ENCODE data around the gene LRMDA.
"Not testable (repeated sequence)": the region's sequence is repeated elsewhere in the genome, so short reads cannot be mapped to it uniquely, and the experiment has no call there.

LRMDA gene

DNA sequence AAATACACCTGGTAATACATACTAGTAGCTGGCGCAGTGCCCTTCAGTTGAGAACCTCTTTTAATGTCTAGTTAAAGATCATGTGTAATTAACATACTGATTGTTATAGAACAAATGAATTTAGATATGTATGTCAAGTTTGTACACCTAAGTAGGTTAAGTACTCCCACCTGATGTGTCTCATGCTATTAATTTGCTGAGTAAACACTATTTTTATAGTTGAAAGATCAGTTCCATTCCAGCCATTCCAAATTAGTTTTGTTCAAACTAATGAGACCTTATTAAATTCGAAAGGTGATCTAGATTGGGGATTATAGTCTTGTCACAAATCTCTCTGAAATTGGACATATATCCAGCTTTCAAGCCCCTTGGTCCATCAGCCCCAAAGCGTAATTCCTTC, 710.0 kb downstream of the LRMDA start (continued):
- no peak for TF ChIP-seq ZNF518A (tag by site-specific recombination; conservative IDR thresholded peaks at IDR 0.05; ENCODE audit: low read depth)
- TF ChIP-seq SCRT1 (tag by site-specific recombination; IDR thresholded peaks at IDR 0.05; ENCODE audit: borderline replicate concordance): no peak

GRCh38 chr10:76148217-76148616, 716.8 kb downstream of the LRMDA start:
- H3K4me3 ChIP-seq (ENCODE audit: low read depth, low read length); POLR2A ChIA-PET; H3K27ac ChIP-seq (ENCODE audit: extremely low read depth, low read depth, low read length); H3K4me1 ChIP-seq (ENCODE audit: control insufficient read depth, insufficient read depth, low read length); H3K9me3 ChIP-seq (ENCODE audit: control insufficient read depth, insufficient read depth, low read depth, low read length); CTCF ChIA-PET; H3K36me3 ChIP-seq (ENCODE audit: control insufficient read depth in 2 of 2, insufficient read depth in 1 of 2, low read length in 2 of 2): not testable (repeated sequence)

DNA sequence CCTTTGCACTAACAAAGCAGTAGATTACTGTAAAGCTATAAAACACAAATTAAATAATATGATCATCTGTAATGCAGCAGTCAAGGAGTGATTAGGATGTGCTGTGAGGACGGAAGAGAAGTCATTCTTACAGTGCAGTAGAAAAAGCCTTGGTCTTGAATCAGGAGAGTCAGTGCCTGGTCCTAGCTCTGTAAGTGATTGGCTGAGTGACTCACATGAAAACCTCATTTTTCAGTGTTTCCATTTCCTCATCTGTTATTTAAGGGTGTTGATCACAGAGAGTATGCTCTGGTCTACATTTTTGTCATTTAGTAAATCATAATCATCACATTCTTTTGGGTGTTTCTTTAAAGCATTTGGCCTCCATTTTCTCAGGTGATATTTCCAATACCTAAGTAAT, 717.8 kb downstream of the LRMDA start:
- H3K4me1 ChIP-seq (ENCODE audit: control insufficient read depth, insufficient read depth, low read length): no peaks in the 10 kb centered on the region
- TF ChIP-seq SCRT1 (tag by site-specific recombination; IDR thresholded peaks at IDR 0.05; ENCODE audit: borderline replicate concordance) (no peak), SP7 (tag by site-specific recombination; IDR thresholded peaks at IDR 0.05) (no peak), ZNF48 (tag by site-specific recombination; IDR thresholded peaks at IDR 0.05) (no peak), ZNF133 (tag by site-specific recombination; IDR thresholded peaks at IDR 0.05) (no peak), ZNF529 (tag by site-specific recombination; IDR thresholded peaks at IDR 0.05; ENCODE audit: insufficient replicate concordance) (no peak), ZNF239 (tag by site-specific recombination; IDR thresholded peaks at IDR 0.05) (no peak), BCL11B (tag by site-specific recombination; IDR thresholded peaks at IDR 0.05; ENCODE audit: low read depth) (no peak), ZNF112 (tag by site-specific recombination; IDR thresholded peaks at IDR 0.05) (no peak), ZNF221 (tag by site-specific recombination; IDR thresholded peaks at IDR 0.05; ENCODE audit: borderline replicate concordance) (no peak), OVOL3 (tag by site-specific recombination; IDR thresholded peaks at IDR 0.05) (no peak), ZSCAN23 (tag by site-specific recombination; IDR thresholded peaks at IDR 0.05) (no peak), ZNF146 (tag by site-specific recombination; IDR thresholded peaks at IDR 0.05) (no peak), ZNF292 (tag by site-specific recombination; IDR thresholded peaks at IDR 0.05; ENCODE audit: borderline replicate concordance, low read depth) (no peak), ZBTB17 (tag by site-specific recombination; IDR thresholded peaks at IDR 0.05) (no peak), ZNF843 (tag by site-specific recombination; IDR thresholded peaks at IDR 0.05) (no peak)
- TF ChIP-seq, protein P1, sequence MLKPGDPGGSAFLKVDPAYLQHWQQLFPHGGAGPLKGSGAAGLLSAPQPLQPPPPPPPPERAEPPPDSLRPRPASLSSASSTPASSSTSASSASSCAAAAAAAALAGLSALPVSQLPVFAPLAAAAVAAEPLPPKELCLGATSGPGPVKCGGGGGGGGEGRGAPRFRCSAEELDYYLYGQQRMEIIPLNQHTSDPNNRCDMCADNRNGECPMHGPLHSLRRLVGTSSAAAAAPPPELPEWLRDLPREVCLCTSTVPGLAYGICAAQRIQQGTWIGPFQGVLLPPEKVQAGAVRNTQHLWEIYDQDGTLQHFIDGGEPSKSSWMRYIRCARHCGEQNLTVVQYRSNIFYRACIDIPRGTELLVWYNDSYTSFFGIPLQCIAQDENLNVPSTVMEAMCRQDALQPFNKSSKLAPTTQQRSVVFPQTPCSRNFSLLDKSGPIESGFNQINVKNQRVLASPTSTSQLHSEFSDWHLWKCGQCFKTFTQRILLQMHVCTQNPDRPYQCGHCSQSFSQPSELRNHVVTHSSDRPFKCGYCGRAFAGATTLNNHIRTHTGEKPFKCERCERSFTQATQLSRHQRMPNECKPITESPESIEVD (tag by site-specific recombination; IDR thresholded peaks at IDR 0.05): no peak
- no peak overlapping the region for H3K4me3 ChIP-seq (ENCODE audit: low read depth, low read length)
- ChIA-PET POLR2A (no interaction called here), CTCF (no interaction called here)
- no peaks in the 10 kb centered on the region for H3K36me3 ChIP-seq (ENCODE audit: control insufficient read depth in 2 of 2, insufficient read depth in 1 of 2, low read length in 2 of 2)
- H3K27ac ChIP-seq (ENCODE audit: extremely low read depth, low read depth, low read length): no peak overlapping the region
- no peaks in the 10 kb centered on the region for H3K9me3 ChIP-seq (ENCODE audit: control insufficient read depth, insufficient read depth, low read depth, low read length)
